Stimulated activated CD8-positive, alpha-beta memory T cell treated with anti-CD3 and anti-CD28 coated beads, Interleukin-4, amount 100 ng/mL, for 1 hour (primary cell): Measurements from ENCODE around the gene PARVB.

Source experiments
- DNase-seq, 2 donors: peaks; one replicate each; pipeline ENCODE4 v3.0.0-alpha.2; 2020; ENCODE audit warnings: low read depth in 2 of 2, low spot score in 1 of 2

The PARVB gene

DNA sequence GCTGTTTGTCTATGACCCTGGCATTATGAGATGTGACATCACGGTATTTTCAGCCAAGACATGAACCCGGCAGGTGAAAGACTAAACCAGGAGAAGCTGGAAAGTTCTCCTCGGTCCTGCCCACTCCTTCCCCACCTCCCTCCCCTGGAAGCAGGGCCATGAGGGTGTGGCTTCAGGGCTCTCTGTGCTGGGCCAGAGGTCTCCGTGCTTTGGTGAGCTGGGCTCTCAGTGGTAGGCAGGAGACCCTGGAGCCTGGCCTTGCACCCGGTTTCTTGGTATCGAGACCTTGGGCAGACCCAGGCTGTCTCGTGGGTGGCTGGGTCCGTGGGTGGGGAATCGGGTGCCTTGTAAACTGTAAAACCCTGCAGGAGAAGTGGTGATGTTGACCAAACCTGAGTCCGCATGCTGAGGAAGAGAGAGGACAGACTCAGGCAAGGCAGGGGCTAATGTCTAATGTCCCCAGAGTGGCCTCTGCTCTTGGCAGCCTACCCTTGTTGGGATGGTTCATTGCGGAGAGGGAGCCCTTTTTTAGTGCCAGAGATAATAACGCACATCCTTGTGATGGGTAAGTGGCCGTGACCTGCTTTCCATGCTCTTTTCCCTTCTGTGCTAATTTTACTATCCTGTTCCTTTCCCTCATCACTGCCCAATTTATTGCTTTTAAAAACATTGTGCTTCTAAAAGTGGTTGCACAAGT, 108.0 kb downstream of the PARVB start:
- no peak for DNase-seq

DNA sequence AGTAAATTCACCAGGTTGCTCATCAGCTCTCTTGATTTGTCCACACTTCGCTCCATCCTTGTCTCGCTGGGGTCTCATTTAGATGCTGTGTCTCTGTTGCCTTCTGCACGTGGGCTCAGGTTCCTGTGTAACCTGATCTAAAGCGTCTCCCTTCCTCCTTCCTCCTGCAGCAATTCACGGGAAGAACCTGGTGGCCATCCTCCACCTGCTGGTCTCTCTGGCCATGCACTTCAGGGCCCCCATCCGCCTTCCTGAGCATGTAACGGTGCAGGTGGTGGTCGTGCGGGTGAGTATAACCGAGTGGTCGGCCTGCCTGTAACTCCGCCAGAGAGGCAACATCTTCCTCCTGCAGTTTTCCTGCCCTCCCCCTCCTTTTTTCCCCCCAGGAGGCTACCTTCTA, 108.6 kb downstream of the PARVB start:
- DNase-seq, result no peak

DNA sequence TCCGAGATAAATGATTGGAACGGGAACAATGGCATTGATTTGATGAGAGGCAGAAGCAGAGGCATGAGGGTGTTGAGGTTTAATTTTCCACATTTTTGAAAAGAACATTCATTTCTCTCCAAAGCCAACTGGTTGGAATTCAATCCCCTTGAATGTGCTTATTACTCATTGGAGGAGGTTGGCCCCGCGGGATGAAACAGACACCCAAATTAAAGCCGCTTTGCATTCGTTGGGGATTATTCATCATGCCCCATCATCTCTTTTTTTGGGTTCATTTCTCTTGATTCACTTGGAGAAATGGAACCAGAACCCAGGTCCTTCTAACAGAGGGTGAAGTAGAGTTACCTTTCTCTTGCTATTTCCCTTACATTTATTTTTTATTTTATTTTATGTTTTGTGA, 109.1 kb downstream of the PARVB start:
- DNase-seq, result no peak

DNA sequence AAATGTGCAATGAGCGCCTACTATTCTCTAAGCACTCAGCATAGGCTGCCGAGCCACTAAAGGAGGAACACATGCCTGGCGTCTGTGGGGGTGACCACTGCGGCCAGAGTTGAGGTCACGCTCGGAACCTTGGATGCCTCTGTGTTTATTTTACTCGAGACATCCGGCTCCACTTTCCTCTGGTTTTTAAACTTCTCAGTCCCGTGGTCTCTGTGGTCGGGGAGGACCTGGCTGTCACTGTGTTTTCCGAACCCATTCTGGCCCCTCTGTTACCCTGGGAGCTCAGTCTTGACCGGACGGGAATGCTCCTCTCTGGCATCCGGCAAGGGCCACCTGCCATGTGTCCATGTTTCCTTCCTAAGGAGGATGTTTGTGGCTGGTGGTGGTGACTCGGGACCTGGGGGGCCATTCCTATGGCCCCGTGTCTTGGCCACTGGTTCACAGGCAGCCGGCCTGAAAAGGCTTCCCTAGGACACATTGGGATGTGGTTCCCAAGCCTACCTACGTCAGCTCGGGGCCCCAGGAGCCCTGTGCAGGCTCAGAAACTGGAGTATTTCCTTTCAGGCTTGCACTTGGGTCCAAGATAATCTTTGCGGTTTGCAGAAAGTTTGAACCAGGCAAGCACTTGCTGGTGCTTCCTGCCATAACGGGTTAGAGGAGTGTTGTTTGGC, 109.9 kb downstream of the PARVB start:
- DNase-seq, result no peak

DNA sequence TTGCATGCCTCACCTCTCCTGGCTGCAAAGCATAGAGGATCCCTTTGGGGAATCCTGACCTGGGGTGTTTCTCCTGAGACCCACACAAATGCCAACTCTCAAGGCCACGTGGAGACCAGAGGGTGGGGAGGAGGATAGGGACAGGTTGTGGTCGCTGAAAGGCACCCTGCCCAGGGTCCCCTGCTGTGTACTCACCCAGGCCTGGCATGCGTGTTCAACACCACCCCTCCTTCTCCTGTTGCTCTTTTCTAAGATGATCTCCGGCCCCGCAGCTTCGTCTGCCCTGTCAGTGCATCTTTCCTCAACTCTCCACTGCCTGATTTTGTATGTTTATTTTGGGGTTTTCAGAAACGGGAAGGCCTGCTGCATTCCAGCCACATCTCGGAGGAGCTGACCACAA, 112.0 kb downstream of the PARVB start:
- no peak for DNase-seq

DNA sequence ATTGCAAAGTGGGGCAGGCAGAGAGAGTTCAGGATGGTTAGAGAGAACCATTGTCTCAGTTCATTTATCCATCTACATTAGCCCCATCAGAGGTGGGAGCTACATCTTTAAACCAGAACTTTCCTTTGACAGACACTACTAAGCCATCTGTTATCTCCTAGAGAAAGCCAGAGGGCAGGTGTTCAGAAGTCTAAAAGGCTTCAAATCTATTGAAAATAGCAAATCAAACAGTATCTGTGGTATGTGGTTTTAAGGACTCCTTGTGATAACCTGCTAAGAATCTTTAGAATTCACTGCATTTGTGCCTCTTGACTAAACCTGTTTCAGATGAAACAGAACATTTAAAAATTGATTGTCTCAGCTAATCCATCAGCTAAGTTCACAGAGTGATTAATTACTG, 112.7 kb downstream of the PARVB start:
- no peak for DNase-seq

DNA sequence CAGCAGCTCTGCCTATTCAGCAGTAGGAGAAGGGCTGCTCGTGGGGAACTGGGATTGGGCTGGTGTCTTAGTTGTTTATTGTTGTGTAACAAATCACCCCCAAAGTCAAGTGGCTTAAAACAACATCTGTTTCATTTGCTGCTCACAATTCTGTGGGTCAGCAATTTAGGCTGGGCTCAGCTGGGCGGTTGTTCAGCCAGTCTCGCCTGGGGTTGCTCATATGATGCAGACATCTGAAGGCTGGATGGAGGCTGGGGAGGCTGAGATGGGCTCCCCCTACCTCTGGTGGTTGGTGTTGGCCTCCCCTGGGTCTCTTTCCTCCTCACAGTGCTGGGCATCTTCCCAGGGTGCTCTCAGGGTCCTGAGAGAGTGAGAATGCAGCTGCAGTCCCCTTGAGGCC, 113.3 kb downstream of the PARVB start:
- no peak for DNase-seq

DNA sequence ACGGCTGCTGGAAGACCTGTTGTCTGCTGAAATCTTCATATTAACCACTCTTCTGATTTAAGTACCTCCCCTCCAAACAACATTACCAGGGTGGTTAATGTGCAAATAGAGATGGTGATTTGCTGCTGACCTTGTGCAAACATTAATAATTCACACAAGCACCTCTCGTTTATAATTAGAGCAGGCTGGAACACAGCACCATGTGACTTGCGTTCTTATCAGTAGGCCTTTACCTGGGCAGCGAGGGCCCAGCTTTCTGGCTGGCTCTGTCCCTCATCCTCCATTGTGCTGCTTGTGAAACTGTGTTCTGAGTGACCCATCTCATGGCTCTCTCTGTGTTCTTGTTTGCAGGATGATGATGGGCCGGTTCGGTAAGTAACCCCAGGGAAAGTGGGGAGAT, 115.7 kb downstream of the PARVB start:
- DNase-seq, result no peak

DNA sequence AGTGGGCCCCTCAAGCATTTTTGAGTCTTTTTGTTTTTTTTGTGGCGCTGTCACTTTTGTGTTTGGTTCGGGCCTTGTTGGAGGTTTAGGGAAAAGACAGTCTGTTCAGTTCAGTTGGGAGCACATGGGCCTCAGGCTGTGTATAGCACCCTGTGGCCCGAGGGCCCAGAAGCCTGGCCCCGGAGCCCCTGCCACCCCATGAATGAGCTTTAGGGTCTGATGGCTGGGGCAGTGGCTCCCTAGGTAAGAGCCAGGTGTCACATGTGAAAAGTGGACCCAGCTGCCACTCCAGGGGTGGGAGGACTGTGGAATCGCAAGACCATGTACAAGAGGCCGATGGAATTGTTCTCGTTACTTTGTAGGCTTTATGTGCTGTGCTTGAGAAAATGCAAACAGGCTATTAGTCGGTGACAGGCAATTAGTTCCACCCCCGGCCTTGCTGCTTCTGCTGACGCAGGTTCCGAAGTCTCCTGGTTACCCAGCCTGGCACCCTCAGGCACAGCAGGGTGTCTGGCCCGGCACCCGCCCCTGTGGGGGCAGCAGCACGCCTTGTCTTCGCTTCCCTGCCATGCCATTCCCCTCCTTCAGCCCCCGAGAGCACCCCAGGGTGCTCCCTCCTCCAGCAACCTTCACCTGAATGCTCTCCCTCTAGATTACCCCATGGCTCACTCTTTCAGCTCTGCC, 118.5 kb downstream of the PARVB start:
- no peak for DNase-seq

DNA sequence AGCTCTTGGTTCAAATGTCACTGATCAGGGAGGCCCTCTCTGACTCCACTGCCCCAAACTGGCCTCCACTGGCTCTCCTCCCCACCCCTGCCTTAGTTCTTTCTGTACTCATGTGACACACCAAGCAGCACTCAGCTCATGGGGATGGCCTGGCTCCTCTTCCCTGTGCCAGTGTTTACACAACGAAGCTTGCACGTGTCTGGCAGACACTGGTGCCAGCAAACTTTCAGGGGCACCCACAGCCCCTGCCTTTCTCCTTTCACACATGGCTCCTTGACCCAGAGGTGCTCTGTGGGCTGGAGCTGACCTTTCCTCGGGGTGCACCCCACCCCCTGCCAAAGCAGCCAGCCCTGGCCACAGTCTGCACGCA, 119.0 kb downstream of the PARVB start:
- DNase-seq, result no peak

DNA sequence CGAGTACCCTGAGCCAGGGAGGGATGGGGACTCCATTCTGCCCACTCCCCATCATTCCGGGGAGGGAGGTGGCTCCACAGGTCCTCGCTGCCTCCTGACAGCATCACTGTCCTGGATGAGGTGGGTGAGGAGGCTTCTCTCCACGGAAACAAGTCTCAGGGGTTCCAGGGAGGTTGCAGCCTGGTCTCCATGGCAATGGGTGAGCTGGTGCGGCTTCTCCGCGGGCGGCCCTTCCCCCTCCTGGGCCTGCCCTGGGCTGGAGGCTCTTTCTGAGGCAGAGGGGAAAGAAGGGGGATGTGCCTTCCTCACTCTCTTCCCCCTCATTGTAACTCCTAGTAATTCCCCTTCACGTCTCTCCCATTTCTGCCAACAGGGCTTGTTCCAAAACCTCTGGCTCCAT, 119.5 kb downstream of the PARVB start:
- DNase-seq, result no peak

DNA sequence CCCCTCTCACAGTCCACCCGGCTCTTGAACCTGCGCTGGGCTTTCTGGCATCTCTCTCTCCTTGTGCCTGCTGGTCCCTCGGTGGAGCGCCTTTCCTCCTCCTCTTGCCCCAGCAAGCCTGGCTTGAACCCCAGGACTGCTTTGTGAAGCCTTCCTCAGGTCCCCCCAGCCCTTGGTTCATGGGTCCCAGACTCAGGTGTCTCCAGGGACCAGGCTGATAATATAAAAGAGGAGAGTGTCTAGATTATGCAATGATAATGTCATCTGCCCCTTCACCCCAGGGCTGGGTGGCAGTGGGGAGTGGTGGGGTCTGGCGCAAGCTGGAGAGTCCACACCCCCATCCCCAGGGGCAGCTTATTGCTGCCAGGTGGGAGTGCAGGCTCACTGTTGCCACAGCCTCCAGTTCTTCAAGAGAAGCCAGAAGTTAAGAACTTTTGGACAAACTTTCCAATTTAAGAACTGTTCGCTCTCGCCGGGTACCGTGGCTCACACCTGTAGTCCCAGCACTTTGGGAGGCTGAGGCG, 120.0 kb downstream of the PARVB start:
- no peak for DNase-seq

DNA sequence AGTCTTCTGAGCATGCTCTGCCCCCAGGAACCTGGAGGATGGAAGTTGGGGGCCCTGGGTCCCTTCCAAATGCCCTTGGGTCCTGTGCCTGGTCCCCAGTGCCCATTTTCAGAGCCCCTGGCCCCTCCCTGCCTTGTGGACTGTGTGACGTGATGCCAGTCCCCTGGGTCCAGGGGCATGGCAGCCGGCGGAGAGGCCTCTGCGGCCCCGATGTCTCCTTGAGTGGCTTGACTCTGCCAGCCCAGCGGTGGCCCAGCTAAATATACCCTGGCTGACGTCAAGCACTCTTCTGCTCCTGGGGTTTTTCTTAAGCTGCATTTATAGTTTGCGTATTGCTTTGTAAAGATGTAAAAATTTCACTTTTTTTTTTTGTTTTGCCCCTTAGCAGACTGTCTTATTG, 121.4 kb downstream of the PARVB start:
- no peak for DNase-seq

DNA sequence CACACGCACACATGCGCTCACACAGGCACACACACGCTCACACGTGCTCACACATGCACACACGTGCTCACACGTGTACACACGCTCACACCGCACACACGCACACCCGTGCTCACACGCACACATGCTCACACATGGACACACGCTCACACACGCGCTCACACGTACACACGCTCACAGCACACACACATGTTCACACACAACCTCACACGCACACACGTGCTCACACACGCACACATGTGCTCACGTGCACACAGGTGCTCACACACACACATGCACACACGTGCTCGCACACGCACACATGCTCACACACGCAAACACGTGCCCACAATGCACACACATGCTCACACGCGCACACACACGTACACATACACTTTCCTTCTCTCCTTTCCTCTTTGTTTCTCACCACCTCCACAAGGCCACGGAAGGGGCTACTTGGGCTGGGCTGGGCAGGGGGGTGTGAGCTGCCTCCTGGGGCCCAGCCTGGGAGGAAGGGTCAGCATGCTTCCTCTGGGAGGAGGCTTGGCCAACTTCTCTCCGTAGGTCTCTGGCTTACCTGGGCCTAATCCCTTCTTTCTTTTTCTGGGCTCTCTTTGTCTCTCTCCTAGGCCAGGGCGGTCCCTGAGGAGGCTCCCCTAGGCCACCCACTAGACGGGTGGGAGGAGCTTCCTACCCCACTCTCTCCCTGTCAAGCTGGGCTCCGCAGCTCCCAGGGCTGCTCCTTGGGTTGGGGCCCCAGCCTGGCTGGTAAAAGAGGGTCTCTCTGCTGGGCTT, 122.2 kb downstream of the PARVB start:
- DNase-seq, result no peak

DNA sequence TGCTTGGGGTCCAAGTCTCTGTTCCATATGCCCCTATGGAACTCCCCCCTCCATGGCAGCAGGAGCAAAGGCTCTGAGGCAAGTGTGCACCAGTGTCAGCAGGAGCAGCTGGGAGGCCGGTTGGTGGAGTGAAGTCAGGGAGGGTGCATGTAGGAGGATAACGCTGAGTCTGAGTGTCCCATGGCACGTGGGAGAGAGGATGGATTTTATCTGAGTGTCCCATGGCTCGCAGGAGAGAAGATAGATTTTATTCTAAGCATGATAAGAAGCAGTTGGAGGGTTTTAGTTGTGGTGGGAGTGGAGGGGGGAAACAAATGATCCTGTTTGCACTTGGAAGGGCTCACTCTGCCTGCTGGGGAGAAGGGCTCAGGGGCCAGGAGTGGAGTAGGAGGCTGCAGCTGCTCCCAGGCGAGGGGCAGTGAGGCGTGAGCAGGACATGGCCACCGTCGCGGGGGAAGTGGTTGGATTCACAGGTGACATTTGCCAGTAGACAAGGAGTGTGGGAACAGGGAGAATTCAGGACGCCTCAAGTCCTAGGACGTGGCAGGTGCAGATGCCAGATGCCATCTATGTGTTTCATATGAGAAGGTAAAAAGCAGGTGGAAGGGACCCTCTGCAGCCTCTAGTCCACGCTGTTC, 123.0 kb downstream of the PARVB start:
- DNase-seq, result no peak

DNA sequence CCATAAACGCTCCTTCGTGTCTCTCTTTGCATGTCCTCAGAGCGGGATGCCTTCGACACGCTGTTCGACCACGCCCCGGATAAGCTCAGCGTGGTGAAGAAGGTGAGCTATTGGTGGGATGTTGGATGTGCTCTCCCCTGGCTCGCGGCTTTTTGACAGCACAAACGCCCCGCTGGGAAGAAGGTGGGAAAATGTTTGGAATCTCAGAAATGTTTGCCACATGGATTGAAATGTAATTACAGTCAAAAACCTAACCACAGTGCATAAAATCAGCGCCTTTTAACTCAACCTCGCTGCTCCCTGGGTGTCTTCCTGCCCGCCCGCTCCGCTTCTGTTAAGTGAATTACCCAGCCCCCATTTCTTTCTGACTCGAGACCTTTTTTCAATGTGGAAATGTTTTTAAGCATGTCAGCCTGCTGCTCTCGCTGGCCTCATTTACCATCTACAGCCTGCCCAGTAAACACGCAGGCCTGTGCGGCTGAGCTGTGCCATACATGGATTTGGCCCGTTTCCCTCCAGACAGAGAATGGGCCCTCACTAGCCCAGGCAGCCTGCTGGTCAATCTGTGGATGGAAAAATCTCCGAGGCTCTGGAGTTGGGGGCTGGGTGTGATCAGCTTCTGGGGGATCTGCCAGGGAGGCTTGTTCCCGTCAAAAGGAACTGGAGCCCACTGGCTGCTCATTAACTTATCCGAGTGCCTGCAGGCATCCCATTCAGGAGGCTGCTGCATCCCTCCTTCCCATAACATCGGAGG, 123.9 kb downstream of the PARVB start:
- DNase-seq, result no peak

DNA sequence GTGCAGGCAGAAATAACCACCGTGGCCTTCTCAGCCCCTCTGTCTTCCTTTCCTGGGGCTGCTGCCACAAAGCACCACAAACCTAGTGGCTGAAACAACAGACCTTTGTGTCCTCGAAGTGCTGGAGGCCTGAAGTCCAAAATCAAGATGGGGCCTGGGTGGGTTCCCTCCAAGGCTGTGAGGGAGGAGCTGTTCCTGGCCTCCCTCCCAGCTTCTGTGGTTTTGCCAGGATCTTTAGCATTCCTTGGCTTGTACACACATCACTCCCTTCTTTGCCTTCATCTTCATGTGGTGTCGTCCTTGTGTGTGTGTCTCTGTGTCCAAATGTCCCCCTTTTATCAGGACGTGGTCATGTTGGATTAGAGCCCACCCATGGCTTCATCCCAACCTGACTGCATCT, 127.6 kb downstream of the PARVB start:
- no peak for DNase-seq

DNA sequence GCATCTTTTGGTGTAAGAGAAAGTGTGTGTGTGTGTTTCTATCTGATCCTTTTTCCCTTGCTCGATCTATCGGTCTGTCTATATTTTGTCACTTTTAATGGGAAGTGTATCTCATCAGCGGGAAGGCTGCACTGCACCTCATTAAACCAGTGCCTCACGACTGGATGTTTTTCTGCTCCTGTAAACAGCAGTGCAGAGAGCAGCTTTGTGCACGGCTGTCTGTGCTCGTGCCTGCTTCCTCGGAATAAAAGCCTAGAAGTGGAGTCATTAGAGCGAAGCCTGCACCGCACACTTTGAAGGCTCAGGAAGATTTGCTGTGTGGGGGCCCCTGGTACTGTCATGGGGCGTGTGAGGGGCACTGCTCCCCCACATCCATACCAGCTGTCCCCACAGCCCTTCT, 129.6 kb downstream of the PARVB start:
- no peak for DNase-seq

DNA sequence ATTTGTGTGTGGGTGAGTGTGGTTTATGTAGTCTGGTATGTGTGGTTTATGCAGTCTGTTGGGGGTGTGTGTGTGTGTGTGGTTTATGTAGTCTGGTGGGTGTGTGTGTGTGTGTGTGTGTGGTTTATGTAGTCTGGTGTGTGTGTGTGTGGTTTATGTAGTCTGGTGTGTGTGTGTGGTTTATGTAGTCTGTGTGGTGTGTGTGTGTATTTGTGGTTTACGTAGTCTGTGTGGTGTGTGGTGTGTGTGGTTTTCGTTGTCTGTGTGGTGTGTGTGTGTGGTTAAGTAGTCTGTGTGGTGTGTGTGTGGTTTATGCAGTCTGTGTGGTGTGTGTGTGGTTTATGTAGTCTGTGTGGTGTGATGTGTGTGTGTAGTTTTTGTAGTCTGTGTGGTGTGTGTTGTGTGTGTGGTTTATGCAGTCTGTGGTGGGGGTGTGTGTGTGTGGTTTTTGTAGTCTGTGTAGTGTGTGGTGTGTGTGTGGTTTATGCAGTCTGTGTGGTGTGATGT, 130.4 kb downstream of the PARVB start:
- no peak for DNase-seq

DNA sequence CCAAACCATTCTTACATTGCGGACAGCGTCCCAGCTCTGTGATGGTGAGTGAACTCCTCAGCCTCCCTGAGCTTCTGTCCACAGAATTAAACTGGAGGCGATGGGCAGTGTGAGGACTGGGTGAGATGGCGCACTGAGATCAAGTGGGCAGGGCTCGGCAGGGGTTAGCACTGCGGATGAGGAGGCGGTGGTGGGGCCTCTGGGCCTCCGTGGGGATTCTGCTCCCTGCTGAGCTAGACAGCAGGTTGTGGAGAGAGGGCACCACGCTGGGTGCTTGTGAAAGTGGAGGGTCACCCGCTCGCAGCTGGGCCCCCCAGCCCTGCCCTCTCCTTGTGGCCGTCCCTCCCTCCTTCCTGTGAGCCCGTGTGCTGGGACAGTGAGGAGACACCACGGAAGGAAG, 131.0 kb downstream of the PARVB start:
- DNase-seq, result no peak
